PC-9 (cell line): ENCODE data around the gene FAM9A. TPM values are rescaled to one million over a fixed set of nuclear protein-coding genes. Genes with fewer than 3 reads are reported as not detected.
A peak's percentile ranks its signal among the peaks of the same experiment; 100 is the strongest.

ENCODE experiments used
- BruUV-seq: library from RNA; stranded (reverse); fragments of 400-500 nt; replicated peaks from 2 replicates; lab custom pipeline; 2021; lab: Mats Ljungman, UMichigan
- CTCF ChIA-PET: fragments of 300-600 bp; sonication (Branson Sonifier 250); formaldehyde crosslinking; loops from one replicate; lab custom pipeline; 2022; ENCODE audit warnings: antibody characterized with exemption; lab: Charles Lee
- POLR2A ChIA-PET: fragments of 300-600 bp; sonication (Branson Sonifier 250); formaldehyde crosslinking; loops from one replicate; lab custom pipeline; 2022; ENCODE audit warnings: antibody characterized with exemption; ENCODE audit not compliant: unreplicated experiment; lab: Charles Lee
- DNase-seq, 2 experiments: peaks; one replicate each; pipeline versions ENCODE4 v3.0.0 to v3.0.0-alpha.2; 2015 to 2022; ENCODE audit warnings: mixed read lengths in 1 of 2
- H2AFZ ChIP-seq: fragments of 200-600 bp; sonication (generic); 2 replicates; pipeline ENCODE4 v1.8.1; 2017; ENCODE audit warnings: antibody characterized with exemption
- H3F3A ChIP-seq: fragments of 200-600 bp; sonication (generic); 2 replicates; pipeline ENCODE4 v1.8.1; 2017; ENCODE audit warnings: antibody characterized with exemption, mild to moderate bottlenecking, low read depth; ENCODE audit not compliant: insufficient read depth
- H3K27ac ChIP-seq: fragments of 200-600 bp; sonication (generic); 2 replicates; pipeline ENCODE4 v1.6.1; 2016; ENCODE audit warnings: mixed run types
- H3K27me3 ChIP-seq: fragments of 200-600 bp; sonication (generic); 2 replicates; pipeline ENCODE4 v1.6.1; 2016; ENCODE audit warnings: low read depth, mixed run types; ENCODE audit not compliant: insufficient read depth
- H3K36me3 ChIP-seq: fragments of 200-600 bp; sonication (generic); 2 replicates; pipeline ENCODE4 v1.6.1; 2016; ENCODE audit warnings: low read depth, mixed run types
- H3K4me1 ChIP-seq: fragments of 200-600 bp; sonication (generic); replicated peaks from 2 replicates; pipeline ENCODE4 v1.6.1; 2016; ENCODE audit warnings: mixed run types; ENCODE audit not compliant: insufficient read depth
- H3K4me2 ChIP-seq: fragments of 200-600 bp; sonication (generic); 2 replicates; pipeline ENCODE4 v1.6.1; 2017; ENCODE audit warnings: mixed run types
- H3K4me3 ChIP-seq: fragments of 200-600 bp; sonication (generic); 2 replicates; pipeline ENCODE4 v1.6.1; 2016; ENCODE audit warnings: mixed run types
- H3K79me2 ChIP-seq: fragments of 200-600 bp; sonication (generic); 2 replicates; pipeline ENCODE4 v1.6.1; 2017; ENCODE audit warnings: low read depth, mixed run types
- H3K9me2 ChIP-seq: fragments of 200-600 bp; sonication (generic); 2 replicates; pipeline ENCODE4 v1.8.1; 2017; ENCODE audit warnings: mild to moderate bottlenecking; ENCODE audit not compliant: insufficient read depth
- H3K9me3 ChIP-seq: fragments of 200-600 bp; sonication (generic); 2 replicates; pipeline ENCODE4 v1.8.1; 2016; ENCODE audit warnings: low read depth; ENCODE audit not compliant: insufficient read depth
- H4K20me1 ChIP-seq: fragments of 200-600 bp; sonication (generic); 2 replicates; pipeline ENCODE4 v1.8.1; 2017; ENCODE audit not compliant: insufficient read depth
- EZH2 ChIP-seq: fragments of 200-600 bp; sonication (generic); IDR thresholded peaks from 2 replicates; pipeline ENCODE4 v1.8.0; 2017; ENCODE audit warnings: antibody characterized with exemption, low read depth
- intact Hi-C: fragments of 100-400 bp; cut with micrococcal nuclease; formaldehyde crosslinking; loops from one replicate; pipeline ENCODE4 v1.10.0; 2022; ENCODE audit not compliant: unreplicated experiment
- total RNA-seq: library from RNA; stranded (reverse); gene quantifications from 2 replicates; pipeline ENCODE4 v1.2.3, GENCODE V29; 2021
- TF ChIP-seq, protein P1 (sequence below): fragments of 200-600 bp; sonication (generic); conservative IDR thresholded peaks from 2 replicates; pipeline ENCODE4 v1.6.1; 2017; ENCODE audit warnings: mixed run types, antibody characterized with exemption, mild to moderate bottlenecking, moderate library complexity

The FAM9A gene
- total RNA-seq, 1 experiment from 2014 or later = not detected

DNA sequence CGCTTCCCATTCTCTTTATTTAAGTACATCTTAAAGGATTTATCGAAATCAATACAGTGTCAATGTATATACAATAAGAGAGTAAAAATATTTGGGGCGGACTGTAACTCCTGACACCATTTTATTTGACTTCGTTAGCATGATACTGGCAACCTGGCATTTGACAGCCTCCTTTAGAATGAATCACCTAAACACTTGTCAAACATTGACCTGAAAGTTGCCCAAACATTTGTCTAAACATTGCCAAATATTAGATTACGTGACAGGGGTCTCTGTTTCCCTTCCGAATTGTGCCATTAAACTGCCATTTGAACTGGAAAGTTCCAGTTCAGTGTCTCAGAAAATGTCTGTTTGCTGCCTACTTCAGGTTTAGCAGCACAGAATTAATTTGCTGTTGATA, 20.8 kb upstream of the FAM9A start:
- no peaks in the 10 kb centered on the region for H3K79me2 ChIP-seq
- no peak overlapping the region for H3K4me2 ChIP-seq
- H3K27ac ChIP-seq = no peak overlapping the region
- no peak for DNase-seq
- H3K27me3 ChIP-seq = no peaks in the 10 kb centered on the region
- peaks cover 3% of the 10 kb centered on the region; the same call in 1 of the 2 replicates for H3K4me1 ChIP-seq
- intact Hi-C loops = loop anchor here (10.0 kb wide), 1 partner anchor 63 kb away; no protein-coding TSS in a partner anchor
- no peaks in the 10 kb centered on the region for H4K20me1 ChIP-seq
- no peaks in the 10 kb centered on the region for H3K36me3 ChIP-seq
- H3F3A ChIP-seq = no peaks in the 10 kb centered on the region
- H3K9me2 ChIP-seq = no peaks in the 10 kb centered on the region
- no TSS peak for BruUV-seq
- H2AFZ ChIP-seq = no peak overlapping the region
- TF ChIP-seq EZH2 = no peak
- TF ChIP-seq, protein P1, sequence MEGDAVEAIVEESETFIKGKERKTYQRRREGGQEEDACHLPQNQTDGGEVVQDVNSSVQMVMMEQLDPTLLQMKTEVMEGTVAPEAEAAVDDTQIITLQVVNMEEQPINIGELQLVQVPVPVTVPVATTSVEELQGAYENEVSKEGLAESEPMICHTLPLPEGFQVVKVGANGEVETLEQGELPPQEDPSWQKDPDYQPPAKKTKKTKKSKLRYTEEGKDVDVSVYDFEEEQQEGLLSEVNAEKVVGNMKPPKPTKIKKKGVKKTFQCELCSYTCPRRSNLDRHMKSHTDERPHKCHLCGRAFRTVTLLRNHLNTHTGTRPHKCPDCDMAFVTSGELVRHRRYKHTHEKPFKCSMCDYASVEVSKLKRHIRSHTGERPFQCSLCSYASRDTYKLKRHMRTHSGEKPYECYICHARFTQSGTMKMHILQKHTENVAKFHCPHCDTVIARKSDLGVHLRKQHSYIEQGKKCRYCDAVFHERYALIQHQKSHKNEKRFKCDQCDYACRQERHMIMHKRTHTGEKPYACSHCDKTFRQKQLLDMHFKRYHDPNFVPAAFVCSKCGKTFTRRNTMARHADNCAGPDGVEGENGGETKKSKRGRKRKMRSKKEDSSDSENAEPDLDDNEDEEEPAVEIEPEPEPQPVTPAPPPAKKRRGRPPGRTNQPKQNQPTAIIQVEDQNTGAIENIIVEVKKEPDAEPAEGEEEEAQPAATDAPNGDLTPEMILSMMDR = no peak
- ChIA-PET POLR2A (interaction anchor here (0.6 kb wide), 1 partner anchor 845 kb away, joined by 3 read pairs; no protein-coding TSS in a partner anchor), CTCF (no interaction called here)
- no peaks in the 10 kb centered on the region for H3K9me3 ChIP-seq
- no peak overlapping the region for H3K4me3 ChIP-seq

DNA sequence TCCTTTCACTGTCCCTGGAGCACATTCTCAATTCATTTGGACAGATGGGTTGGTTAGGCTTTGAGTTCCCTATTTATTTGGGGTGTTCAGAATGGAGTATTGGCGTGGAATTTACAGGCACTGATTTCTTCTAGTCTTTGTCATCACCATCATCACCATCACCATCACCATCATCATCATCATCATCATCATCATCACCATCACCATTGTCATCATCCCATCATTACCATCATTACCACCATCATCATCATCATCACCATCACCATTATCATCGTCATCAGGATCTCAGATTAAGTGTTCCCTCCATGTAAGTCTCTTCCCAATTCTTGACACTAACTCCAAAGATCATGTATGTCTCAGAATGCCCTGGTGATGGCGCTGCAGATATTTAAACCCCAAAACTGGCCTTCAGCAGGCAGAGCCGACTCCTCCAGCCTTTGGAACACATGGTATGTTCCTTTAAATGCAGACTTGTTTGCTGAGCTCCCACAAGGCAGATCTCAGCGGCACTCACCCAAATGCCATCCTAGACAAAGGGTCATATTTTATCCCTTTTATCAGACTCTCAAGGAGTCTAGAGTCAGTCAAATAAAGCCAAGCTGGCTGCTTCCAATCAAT, 19.8 kb upstream of the FAM9A start:
- no peaks in the 10 kb centered on the region for H3K27me3 ChIP-seq
- H3K36me3 ChIP-seq = no peaks in the 10 kb centered on the region
- DNase-seq = peak in 1 of 2 experiments; percentile 36
- intact Hi-C loops = loop anchor here (2.0 to 10.0 kb wide), 2 partner anchors 64 to 888 kb away; no protein-coding TSS in a partner anchor
- BruUV-seq = no TSS peak
- no peak for TF ChIP-seq EZH2
- TF ChIP-seq, protein P1 = peak; percentile 26; the same call in 1 of the 2 replicates
- CTCF ChIA-PET = no interaction called here
- no peaks in the 10 kb centered on the region for H4K20me1 ChIP-seq
- H3K4me2 ChIP-seq = no peak overlapping the region
- peaks cover 3% of the 10 kb centered on the region; the same call in 1 of the 2 replicates for H3K4me1 ChIP-seq
- POLR2A ChIA-PET = interaction anchor here (0.6 kb wide), 1 partner anchor 846 kb away, joined by 3 read pairs; no protein-coding TSS in a partner anchor
- no peak overlapping the region for H3K4me3 ChIP-seq
- no peaks in the 10 kb centered on the region for H3K9me3 ChIP-seq
- no peaks in the 10 kb centered on the region for H3K79me2 ChIP-seq
- no peaks in the 10 kb centered on the region for H3K9me2 ChIP-seq
- H3F3A ChIP-seq = no peaks in the 10 kb centered on the region
- no peak overlapping the region for H3K27ac ChIP-seq
- no peak overlapping the region for H2AFZ ChIP-seq

DNA sequence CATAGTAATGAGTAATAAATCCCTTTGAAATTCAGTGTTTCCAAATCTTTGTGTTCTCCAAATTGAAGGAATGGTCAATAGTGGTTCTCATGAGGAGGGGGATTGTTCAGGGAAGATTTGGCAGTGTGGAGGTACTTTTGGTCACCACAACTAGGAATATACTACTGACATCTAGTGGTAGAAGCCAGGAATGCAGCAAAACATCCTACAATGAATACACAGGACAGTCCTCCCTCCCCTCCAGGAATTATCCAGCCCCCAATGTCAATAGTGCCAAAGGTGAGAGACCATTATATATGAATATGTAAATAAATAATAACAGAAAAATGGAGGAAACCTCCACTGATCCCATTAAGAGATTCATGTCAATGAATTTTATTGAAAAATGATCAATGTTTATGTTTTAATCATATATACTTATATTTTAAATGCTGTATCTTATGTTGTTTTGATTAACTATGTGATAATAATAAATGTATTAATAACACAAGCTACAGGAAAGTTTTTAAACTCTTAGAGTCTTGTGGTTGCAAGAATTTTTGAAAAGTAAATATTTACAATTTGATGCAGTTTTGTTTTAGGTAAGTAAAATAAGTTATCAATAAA, 14.4 kb upstream of the FAM9A start:
- Histone ChIP-seq H3F3A (no peaks in the 10 kb centered on the region), H2AFZ (no peak overlapping the region), H3K36me3 (no peaks in the 10 kb centered on the region), H3K9me3 (no peaks in the 10 kb centered on the region), H3K4me2 (no peak overlapping the region), H3K9me2 (no peaks in the 10 kb centered on the region), H3K4me1 (no peaks in the 10 kb centered on the region), H4K20me1 (no peaks in the 10 kb centered on the region), H3K27me3 (no peaks in the 10 kb centered on the region), H3K4me3 (no peak overlapping the region), H3K79me2 (no peaks in the 10 kb centered on the region), H3K27ac (no peak overlapping the region)
- POLR2A ChIA-PET = no interaction called here
- CTCF ChIA-PET = no interaction called here
- no TSS peak for BruUV-seq
- peak in 1 of 2 experiments; percentile 34 for DNase-seq
- TF ChIP-seq, protein P1 = peak; percentile 85
- no peak for TF ChIP-seq EZH2
- intact Hi-C loops = loop anchor here (1.0 to 5.0 kb wide), 3 partner anchors 73 to 1302 kb away; no protein-coding TSS in a partner anchor
